Hematopoietic multipotent progenitor cell treated with erythropoietin and hydrocortisone succinate and interleukin-3 and kit ligand, for 4 days (in vitro differentiated cells): Measurements from ENCODE around the gene PPARA.

Source experiments
- DNase-seq: peaks from one replicate; pipeline ENCODE4 v3.0.0-alpha.2; 2015

PPARA gene

DNA sequence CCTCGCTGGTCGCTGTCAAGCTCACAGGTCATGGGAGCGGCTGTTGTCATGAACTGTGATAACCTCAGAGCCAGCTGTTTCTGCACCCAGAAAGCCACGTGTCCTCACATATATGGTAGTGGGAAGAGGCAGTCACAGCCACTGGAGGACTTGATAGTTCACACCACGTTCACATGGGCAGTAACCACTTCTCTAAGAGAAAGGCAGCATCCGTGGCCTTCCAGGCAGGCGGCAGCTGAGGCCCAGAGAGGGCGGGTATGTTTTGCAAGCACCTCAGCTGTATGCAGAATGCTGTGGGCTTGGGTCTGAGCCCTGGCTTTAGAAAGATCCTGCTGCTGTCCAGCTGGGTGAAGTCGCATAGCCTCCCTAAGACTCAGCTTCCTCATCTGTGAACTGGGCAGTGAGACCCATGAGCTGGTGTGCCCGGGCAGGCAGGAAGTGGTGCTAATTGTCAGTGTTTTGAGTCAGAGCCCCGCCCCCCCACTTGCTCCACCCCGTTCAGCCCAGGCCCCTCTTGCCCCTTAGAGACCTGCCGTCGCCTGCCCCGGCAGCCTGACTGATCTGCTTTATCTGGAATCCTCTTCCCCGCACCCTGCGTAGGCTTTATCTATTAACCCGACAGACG, 130.8 kb downstream of the PPARA start:
- DNase-seq = no peak

DNA sequence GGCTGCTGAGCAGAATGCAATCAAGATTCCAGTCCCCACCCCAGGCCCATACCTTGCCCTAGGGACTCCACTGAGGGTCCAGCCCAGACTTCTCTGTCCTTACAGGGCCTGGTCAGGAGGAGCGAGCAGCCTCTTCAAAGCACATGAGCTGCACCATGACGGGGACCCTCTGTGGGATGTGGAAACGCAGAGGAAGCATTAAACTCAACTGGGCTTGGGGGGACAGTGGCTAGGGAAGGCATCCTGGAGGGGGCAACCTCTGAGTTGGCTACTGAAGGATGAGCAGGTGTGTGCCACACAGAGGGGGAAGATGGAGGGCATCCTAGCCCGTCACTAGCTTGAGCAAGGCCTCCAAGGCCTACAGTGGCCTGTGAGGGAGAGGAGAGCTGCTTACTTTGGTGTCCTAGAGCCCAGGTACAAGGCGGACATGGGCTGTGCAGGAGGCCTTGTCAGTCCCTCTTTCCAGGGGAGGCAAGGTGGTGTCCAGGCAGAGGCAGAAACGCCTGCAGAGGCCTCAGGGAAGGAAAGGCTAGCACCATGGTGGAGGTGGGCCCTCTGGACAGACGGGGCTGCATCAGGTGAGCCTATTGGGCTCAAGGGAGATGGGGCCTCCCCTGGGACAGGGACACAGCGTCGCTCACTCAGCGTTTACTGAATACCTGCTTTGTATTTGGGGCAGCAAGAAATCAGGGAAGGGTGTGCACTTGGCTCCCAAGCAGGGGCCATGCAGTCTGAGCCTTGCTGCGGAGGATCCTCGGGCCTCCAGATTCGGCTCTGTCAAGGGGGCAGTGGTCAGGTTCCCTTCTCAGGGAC, 131.7 kb downstream of the PPARA start:
- no peak for DNase-seq

- no peak for DNase-seq
These were observed 135.7 kb downstream of the PPARA start for GRCh38 chr22:46286006-46286405.

DNA sequence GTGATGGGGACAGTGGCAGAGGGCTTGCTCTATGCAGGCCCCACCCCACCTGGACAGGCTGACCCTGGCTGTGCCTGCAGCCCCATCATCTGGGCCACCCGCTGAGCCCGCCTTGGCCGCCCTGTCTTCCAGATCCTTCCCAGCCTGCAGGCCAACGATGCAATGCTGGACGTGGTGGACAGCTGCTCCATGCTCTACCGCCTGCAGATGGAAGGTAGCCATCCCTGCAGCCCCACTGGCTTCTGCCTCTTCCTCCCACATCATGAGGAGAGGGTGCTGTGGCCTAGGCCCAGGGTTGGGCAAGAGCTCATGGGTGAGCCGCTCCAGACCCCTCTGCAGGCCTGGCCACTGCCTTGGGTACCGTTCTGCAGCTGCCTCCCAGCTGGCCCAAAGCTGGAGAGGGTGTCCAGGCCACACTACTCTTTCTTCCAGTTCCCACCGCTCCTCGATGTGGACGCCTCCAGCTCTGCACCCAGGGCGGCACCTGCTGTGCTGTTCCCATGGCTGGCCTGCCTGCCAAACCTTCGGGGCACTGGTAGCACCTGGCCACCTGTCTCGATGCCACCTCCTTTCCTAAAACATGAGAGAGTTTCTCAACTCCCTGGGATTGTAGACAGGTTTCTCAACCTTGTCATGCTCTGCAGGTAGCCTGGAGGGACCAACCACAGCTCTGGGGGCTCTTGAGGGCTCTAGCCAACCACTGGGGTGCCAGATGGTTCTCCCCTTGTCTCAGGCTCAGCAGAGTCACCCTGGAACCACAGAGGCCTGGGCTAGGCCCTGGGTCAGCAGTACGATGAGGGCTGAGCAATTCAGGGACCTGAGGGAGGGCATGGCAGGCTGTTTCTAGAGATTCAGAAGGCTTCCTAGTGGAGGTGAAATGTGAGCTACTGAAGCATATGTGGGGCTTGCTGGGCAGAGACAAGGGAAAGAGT, 136.9 kb downstream of the PPARA start:
- DNase-seq = no peak

- peak; percentile 90 for DNase-seq
These were observed 137.8 kb downstream of the PPARA start for GRCh38 chr22:46287873-46288751.

GRCh38 chr22:46288846-46289243, 138.5 kb downstream of the PPARA start:
- no peak for DNase-seq

GRCh38 chr22:46289244-46289891, 139.0 kb downstream of the PPARA start:
- DNase-seq = no peak

DNA sequence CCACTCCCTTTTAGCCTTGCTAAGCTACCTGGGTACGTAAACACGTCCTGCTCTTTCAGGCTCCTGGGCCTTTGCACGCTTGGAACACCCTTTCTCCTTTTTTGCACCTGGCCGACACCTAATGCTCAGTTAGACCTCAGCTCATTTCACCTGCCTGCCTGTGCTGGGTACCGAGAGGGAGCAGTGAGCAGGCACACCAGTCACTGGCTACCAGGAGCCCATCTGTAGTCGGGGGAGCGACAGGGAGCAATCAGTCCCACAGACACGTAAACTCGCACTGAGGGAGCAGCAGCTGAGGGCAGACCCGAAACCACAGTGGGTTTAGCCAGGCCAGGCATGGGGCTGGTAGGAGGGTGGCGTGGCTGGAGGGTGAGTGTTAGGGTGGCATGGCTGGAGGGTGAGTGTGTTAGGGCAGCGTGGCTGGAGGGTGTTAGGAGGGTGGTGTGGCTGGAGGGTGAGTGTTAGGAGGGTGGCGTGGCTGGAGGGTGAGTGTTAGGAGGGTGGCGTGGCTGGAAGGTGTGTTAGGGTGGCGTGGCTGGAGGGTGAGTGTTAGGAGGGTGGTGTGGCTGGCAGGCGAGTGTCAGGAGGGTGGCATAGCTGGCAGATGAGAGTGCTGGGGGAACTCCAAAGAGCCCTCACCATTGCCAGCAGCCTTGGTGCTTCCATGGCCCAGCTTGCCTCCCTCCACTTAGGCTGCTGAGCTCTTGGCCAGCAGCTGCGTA, 140.0 kb downstream of the PPARA start:
- no peak for DNase-seq

DNA sequence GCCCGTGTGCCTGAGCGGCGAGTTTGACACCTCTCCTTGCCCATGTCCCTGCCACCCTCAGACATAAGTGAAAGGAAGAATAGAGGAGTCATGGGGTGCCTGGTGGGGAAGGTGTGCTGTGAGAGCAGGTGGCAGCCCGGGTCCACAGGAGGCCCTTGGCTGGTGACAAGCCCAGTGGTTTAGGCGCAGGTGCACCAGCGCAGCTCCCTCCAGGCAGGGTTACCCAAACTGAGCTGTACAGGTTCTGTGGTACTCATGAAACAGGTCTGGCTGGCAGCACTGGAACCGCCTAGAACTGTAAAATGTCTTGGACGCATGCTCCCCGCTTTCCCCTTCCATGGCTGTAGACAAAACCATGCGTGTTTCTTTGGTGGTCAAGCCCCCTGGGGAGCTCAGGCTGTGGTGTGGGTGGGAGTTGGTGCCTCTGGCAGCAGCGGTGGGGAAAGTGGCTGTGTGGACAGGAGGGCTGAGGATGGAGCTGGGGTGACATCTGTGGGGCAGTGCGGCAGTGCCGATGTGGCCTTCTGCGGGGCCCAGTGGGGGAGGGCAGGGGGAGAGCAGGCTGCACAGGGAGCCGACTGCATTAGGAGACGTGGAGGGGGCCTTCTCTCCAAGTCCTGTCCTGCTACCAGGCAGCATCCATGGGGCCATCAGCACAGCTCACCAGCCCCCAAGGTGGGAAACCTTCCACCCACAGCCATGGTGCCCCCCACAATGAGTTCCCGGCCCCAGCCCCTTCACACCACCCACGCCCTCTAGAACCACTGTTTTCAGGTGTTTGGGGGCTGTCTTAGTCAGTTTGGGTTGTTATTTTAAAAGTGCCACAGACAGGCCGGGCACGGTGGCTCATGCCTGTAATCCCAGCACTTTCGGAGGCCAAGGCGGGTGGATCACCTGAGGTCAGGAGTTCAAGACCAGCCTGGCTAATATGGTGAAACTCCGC, 140.8 kb downstream of the PPARA start:
- no peak for DNase-seq

DNA sequence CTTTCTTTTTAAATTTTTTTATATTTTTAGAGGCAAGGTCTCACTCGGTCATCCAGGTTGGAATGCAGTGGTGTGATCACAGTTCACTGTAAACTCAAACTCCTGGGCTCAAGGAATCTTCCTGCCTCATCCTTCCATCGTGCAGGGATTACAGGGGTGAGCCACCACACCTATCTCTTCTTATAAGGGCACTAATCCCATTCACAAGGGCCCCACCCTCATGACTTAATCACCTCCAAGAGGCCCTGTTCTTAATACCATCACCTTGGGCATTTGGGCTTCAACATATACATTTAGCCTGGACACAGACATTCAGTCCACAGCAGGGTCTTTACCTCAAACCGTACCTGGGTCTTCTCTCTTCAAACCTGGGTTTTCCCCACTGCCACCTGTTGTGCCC, 141.8 kb downstream of the PPARA start:
- no peak for DNase-seq

GRCh38 chr22:46292732-46293131, 142.4 kb downstream of the PPARA start:
- DNase-seq = no peak
